K562 (cell line): ENCODE measurements around the gene EAF2. TPM values are rescaled to one million over a fixed set of nuclear protein-coding genes. Genes with fewer than 3 reads are reported as not detected.

ENCODE experiments used
- ATAC-seq: fragments of 200-7000 bp; cut with Tn5 transposase; 3 replicates; pipeline ENCODE4 v1.9.1; 2020; ENCODE audit warnings: moderate library complexity
- BruUV-seq: library from RNA; stranded (reverse); fragments of 400-500 nt; replicated peaks from 2 replicates; lab custom pipeline; 2021; lab: Mats Ljungman, UMichigan
- CTCF ChIA-PET: fragments of 300-600 bp; formaldehyde crosslinking; extraction: SDS; loops from one replicate; lab custom pipeline; 2021; ENCODE audit warnings: low intra/inter-chr PET ratio; lab: Yijun Ruan, JAX
- POLR2A ChIA-PET: fragments of 300-600, 350-650 bp; sonication (Branson Sonifier 250); formaldehyde crosslinking; extraction: SDS; loops from one replicate; lab custom pipeline; 2021; ENCODE audit warnings: antibody characterized with exemption, inconsistent platforms; lab: Yijun Ruan, JAX
- DNase-seq, 4 experiments: peaks; one replicate each; pipeline versions ENCODE4 v3.0.0 to v3.0.0-alpha.2; 2011 to 2018; ENCODE audit warnings: low spot score in 3 of 4, mixed read lengths in 3 of 4; ENCODE audit errors: extremely low read depth in 1 of 4
- FAIRE-seq: peaks from 2 replicates; lab custom pipeline; 2011; peaks lifted over from hg19 to GRCh38; lab: Jason Lieb, UNC
- H2AFZ ChIP-seq: 2 replicates; pipeline ENCODE4 v1.6.0; 2011; ENCODE audit warnings: low read depth, low read length, control low read depth, inconsistent platforms
- H3K27ac ChIP-seq: fragments of 200-600 bp; 3 replicates; pipeline ENCODE4 v1.8.0; 2011; ENCODE audit warnings: low read depth, mild to moderate bottlenecking, control low read depth, inconsistent platforms, low read length, moderate library complexity, mixed read lengths; ENCODE audit errors: extremely low read depth
- H3K27me3 ChIP-seq, 2 experiments: fragments of 300-600 bp in 1 of 2; 2 replicates in 1 of 2; 3 replicates in 1 of 2; pipeline versions ENCODE4 v1.6.0 to v1.8.0; 2011; ENCODE audit warnings: inconsistent platforms in 2 of 2, low read length in 2 of 2, mild to moderate bottlenecking in 1 of 2, mixed read lengths in 1 of 2, moderate library complexity in 1 of 2; ENCODE audit not compliant: control insufficient read depth in 2 of 2, insufficient read depth in 2 of 2
- H3K36me3 ChIP-seq: fragments of 300-600 bp; 3 replicates; pipeline ENCODE4 v1.8.0; 2011; ENCODE audit warnings: mild to moderate bottlenecking, low read length, inconsistent platforms; ENCODE audit not compliant: control insufficient read depth, insufficient read depth
- H3K4me1 ChIP-seq, 2 experiments: fragments of 200-600 bp in 1 of 2; replicated peaks in 1 of 2; 2 replicates in 1 of 2; 3 replicates in 1 of 2; pipeline versions ENCODE4 v1.5.1 to v1.8.0; 2011; ENCODE audit warnings: inconsistent platforms in 2 of 2, low read length in 2 of 2, mild to moderate bottlenecking in 1 of 2, mixed read lengths in 1 of 2, moderate library complexity in 1 of 2; ENCODE audit not compliant: control insufficient read depth in 2 of 2, insufficient read depth in 2 of 2
- H3K4me2 ChIP-seq: 2 replicates; pipeline ENCODE4 v1.6.1; 2011; ENCODE audit warnings: low read length, control low read depth, inconsistent platforms, mixed read lengths; ENCODE audit not compliant: insufficient read depth
- H3K4me3 ChIP-seq: fragments of 200-600 bp; sonication (generic), shearing (Covaris generic); 2 replicates; pipeline ENCODE4 v1.5.1; 2016; ENCODE audit warnings: control low read depth, inconsistent platforms
- H3K79me2 ChIP-seq: fragments of 200-600 bp; 3 replicates; pipeline ENCODE4 v1.8.0; 2011; ENCODE audit warnings: low read length, inconsistent platforms; ENCODE audit not compliant: control insufficient read depth, insufficient read depth
- H3K9ac ChIP-seq, 2 experiments: 2 replicates each; pipeline versions ENCODE4 v1.6.0 to v1.6.1; 2011; ENCODE audit warnings: low read depth in 2 of 2, low read length in 2 of 2, control low read depth in 1 of 2, inconsistent platforms in 1 of 2, mild to moderate bottlenecking in 1 of 2, mixed read lengths in 1 of 2; ENCODE audit not compliant: insufficient read depth in 1 of 2
- H3K9me1 ChIP-seq: one replicate; pipeline ENCODE4 v1.6.0; 2011; ENCODE audit warnings: inconsistent platforms, mild to moderate bottlenecking, low read length, moderate library complexity; ENCODE audit not compliant: control insufficient read depth, insufficient read depth
- H3K9me3 ChIP-seq: replicated peaks from 2 replicates; pipeline ENCODE4 v1.5.1; 2011; ENCODE audit warnings: low read depth, low read length, inconsistent platforms; ENCODE audit not compliant: control insufficient read depth, insufficient read depth
- H4K20me1 ChIP-seq: replicated peaks from 2 replicates; pipeline ENCODE4 v1.6.1; 2011; ENCODE audit warnings: low read length, inconsistent platforms, mixed read lengths; ENCODE audit not compliant: control insufficient read depth, insufficient read depth
- MAZ ChIP-seq, 2 experiments: fragments of 450-650 bp in 1 of 2; sonication (generic) in 1 of 2; formaldehyde crosslinking; IDR thresholded peaks in 1 of 2; conservative IDR thresholded peaks in 1 of 2; 2 replicates each; pipeline versions ENCODE4 v1.4.0 to v1.5.0; 2020; ENCODE audit warnings: mild to moderate bottlenecking in 1 of 2, missing genetic modification reagents in 1 of 2
- MYNN ChIP-seq, 2 experiments: sonication (generic); formaldehyde crosslinking in 1 of 2; IDR thresholded peaks; 2 replicates each; pipeline versions ENCODE4 v1.5.0 to v1.6.1; 2016 to 2020; ENCODE audit warnings: antibody characterized with exemption in 1 of 2, missing genetic modification reagents in 1 of 2
- SPI1 ChIP-seq: IDR thresholded peaks from 2 replicates; pipeline ENCODE4 v1.6.1; 2011; ENCODE audit warnings: low read depth, low read length, control low read depth, borderline replicate concordance
- TAL1 ChIP-seq: fragments of 450-650 bp; IDR thresholded peaks from 2 replicates; pipeline ENCODE4 v1.6.1; 2016; ENCODE audit warnings: mild to moderate bottlenecking
- ZC3H4 ChIP-seq: sonication (generic); formaldehyde crosslinking; IDR thresholded peaks from 2 replicates; pipeline ENCODE4 v1.9.0; 2021; ENCODE audit warnings: missing genetic modification reagents, borderline replicate concordance
- WGBS: fragments of 100-300 bp; shearing (Covaris generic); methylation state at CpG from one replicate; pipeline ENCODE4 v1.1.6; 2016; ENCODE audit warnings: low coverage, mixed read lengths; ENCODE audit not compliant: insufficient coverage; ENCODE audit errors: missing lambda C conversion rate; 5-methylcytosine and 5-hydroxymethylcytosine counted together
- in situ Hi-C: fragments of 300-500 bp; cut with MboI; formaldehyde crosslinking; loops from 4 replicates; pipeline ENCODE4 v1.15.0; 2018; ENCODE audit warnings: inconsistent platforms, mixed read lengths
- intact Hi-C: fragments of 100-400 bp; cut with micrococcal nuclease; formaldehyde crosslinking; loops from 2 replicates; pipeline ENCODE4 v1.14.2; 2022
- polyA plus RNA-seq, 8 experiments: library from polyadenylated mRNA; depleted of rRNA in 4 of 8; stranded (reverse) in 5 of 8; unstranded in 3 of 8; fragments of >200 nt; fragmentation: Nextera tagmentation in 2 of 8; fragmentation: Illumina TruSeq in 1 of 8; extraction: Ambion mirVana in 2 of 8; extraction: Trizol in 1 of 8; gene quantifications; 2 replicates each; pipeline versions ENCODE4 v1.2.1 to v1.2.3, GENCODE V29; 2011 to 2014; ENCODE audit warnings: inconsistent platforms in 1 of 8, missing spikeins in 1 of 8
- total RNA-seq, 7 experiments: library from RNA; depleted of rRNA in 6 of 7; stranded (reverse); fragments of >200 nt in 6 of 7; fragmentation: Illumina TruSeq in 2 of 7; extraction: Trizol in 2 of 7; gene quantifications; 2 replicates each; pipeline versions ENCODE4 v1.2.1 to v1.2.3, GENCODE V29; 2011 to 2021; ENCODE audit warnings: low replicate concordance in 1 of 7
- TF ChIP-seq, protein P1 (sequence below): sonication (generic); formaldehyde crosslinking; IDR thresholded peaks from 2 replicates; pipeline ENCODE4 v1.9.0; 2022; ENCODE audit warnings: mild to moderate bottlenecking, missing genetic modification reagents
- TF ChIP-seq, protein P2 (sequence below): sonication (generic); formaldehyde crosslinking; IDR thresholded peaks from 2 replicates; pipeline ENCODE4 v1.8.0; 2022; ENCODE audit warnings: missing genetic modification reagents, mild to moderate bottlenecking, moderate library complexity, borderline replicate concordance

EAF2 gene
- total and polyA plus RNA-seq, 9 of the 15 experiments (the other 6 are each of a cell fraction or from before 2014, with no cell fraction given) = 3.8 to 17.3 (median 6.9) TPM

DNA sequence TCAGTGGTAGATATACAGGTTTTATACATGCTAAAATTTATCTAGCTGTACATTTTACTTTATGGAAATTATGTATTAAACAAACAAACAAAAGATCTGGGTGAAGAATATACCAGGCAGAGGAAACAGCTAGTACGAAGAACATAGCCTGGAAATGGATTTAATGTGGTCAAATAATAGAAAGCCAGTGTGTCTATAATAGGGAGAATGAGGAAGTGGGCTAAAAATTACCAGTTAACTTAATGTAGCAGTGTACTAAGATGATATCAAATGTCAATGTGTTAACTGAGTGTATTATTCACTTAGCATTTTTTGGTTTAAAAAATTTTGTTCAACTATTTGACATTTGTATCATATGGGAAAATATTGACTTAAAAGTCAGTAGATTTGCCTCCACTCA lies 36.4 kb downstream of the EAF2 start:
- H3K4me1 ChIP-seq = no peaks in the 10 kb centered on the region
- 25% methylated on average over 1 of the region's 1 CpG for WGBS
- no peak overlapping the region for H3K4me3 ChIP-seq
- no peak overlapping the region for H3K27ac ChIP-seq
- BruUV-seq = no TSS peak
- TF ChIP-seq MAZ (CRISPR knock-in tag; conservative IDR thresholded peaks at IDR 0.05 in 1 of 2, IDR thresholded peaks at IDR 0.05 in 1 of 2) = no peak
- peak; percentile 42; the same call in 1 of the 2 replicates for TF ChIP-seq SPI1
- no peak overlapping the region for H2AFZ ChIP-seq
- no peaks in the 10 kb centered on the region for H3K36me3 ChIP-seq
- CTCF ChIA-PET = no interaction called here
- H3K9ac ChIP-seq = no peak overlapping the region
- FAIRE-seq (no peak), ATAC-seq (no peak), DNase-seq (no peak)
- H3K79me2 ChIP-seq = no peaks in the 10 kb centered on the region
- intact Hi-C loops = no loop called here
- POLR2A ChIA-PET = interaction anchor here (0.6 to 0.9 kb wide), 2 partner anchors 48 to 91 kb away, joined by 3 to 5 read pairs; no protein-coding TSS in a partner anchor
- H3K9me1 ChIP-seq = no peaks in the 10 kb centered on the region
- in situ Hi-C loops = no loop called here
- no peaks in the 10 kb centered on the region for H4K20me1 ChIP-seq
- H3K9me3 ChIP-seq = no peaks in the 10 kb centered on the region
- no peaks in the 10 kb centered on the region for H3K27me3 ChIP-seq
- no peak overlapping the region for H3K4me2 ChIP-seq

DNA sequence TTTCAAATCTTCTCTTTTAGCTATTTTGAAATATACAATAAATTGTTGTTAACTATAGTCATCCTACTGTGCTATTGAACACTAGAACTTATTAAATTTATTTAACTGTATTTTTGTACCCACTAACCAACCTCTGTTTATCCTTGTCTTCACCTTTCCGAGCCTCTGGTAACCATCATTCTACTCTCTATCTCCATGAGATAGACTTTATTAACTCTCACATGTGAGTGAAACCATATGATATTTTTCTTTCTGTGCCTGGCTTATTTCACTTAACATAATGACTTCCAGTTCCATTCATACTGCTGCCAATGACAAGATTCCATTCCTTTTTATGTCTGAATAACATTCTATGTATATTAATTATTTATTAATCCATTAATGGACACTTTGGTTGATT lies 43.4 kb downstream of the EAF2 start:
- no peak for TF ChIP-seq ZC3H4 (CRISPR knock-in tag)
- TF ChIP-seq, protein P1, sequence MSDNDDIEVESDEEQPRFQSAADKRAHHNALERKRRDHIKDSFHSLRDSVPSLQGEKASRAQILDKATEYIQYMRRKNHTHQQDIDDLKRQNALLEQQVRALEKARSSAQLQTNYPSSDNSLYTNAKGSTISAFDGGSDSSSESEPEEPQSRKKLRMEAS (CRISPR knock-in tag) = no peak
- no peak for TF ChIP-seq MYNN (IDR thresholded peaks at IDR 0.05)
- TF ChIP-seq MYNN (CRISPR knock-in tag; IDR thresholded peaks at IDR 0.05) = no peak
- TF ChIP-seq TAL1 = no peak
- TF ChIP-seq, protein P2, sequence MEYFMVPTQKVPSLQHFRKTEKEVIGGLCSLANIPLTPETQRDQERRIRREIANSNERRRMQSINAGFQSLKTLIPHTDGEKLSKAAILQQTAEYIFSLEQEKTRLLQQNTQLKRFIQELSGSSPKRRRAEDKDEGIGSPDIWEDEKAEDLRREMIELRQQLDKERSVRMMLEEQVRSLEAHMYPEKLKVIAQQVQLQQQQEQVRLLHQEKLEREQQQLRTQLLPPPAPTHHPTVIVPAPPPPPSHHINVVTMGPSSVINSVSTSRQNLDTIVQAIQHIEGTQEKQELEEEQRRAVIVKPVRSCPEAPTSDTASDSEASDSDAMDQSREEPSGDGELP (CRISPR knock-in tag) = no peak
- TF ChIP-seq, all 486 proteins: peak for 0
- Histone ChIP-seq H3K4me1 (no peaks in the 10 kb centered on the region), H2AFZ (no peak overlapping the region), H3K79me2 (no peaks in the 10 kb centered on the region), H4K20me1 (no peaks in the 10 kb centered on the region), H3K4me3 (no peak overlapping the region), H3K9me3 (no peaks in the 10 kb centered on the region), H3K9ac (no peak overlapping the region), H3K4me2 (no peak overlapping the region), H3K27ac (no peak overlapping the region), H3K27me3 (no peaks in the 10 kb centered on the region), H3K9me1 (no peaks in the 10 kb centered on the region), H3K36me3 (no peaks in the 10 kb centered on the region)
- intact Hi-C loops = no loop called here
- ChIA-PET CTCF (no interaction called here), POLR2A (no interaction called here)
- WGBS = 13% methylated on average over 1 of the region's 1 CpG
- no TSS peak for BruUV-seq
- DNase-seq = no peak
- in situ Hi-C loops = no loop called here
- no peak for FAIRE-seq
- no peak for ATAC-seq
